Stomach (tissue), 4 donors: ENCODE measurements around the gene SNX27.

ENCODE experiments used
- CTCF ChIP-seq, 7 experiments: fragments of 450-650 bp in 4 of 7; fragments of 200-600 bp in 3 of 7; sonication (generic) in 3 of 7; IDR thresholded peaks; one replicate each; pipeline ENCODE4 v1.5.1; 2016 to 2019; ENCODE audit warnings: antibody characterized with exemption in 7 of 7, control low read depth in 2 of 7, mild to moderate bottlenecking in 1 of 7
- EP300 ChIP-seq: sonication (generic); formaldehyde crosslinking; IDR thresholded peaks from one replicate; pipeline ENCODE4 v1.6.1; 2017; ENCODE audit warnings: antibody characterized with exemption
- POLR2AphosphoS5 ChIP-seq, 3 donors: sonication (generic); formaldehyde crosslinking; IDR thresholded peaks; one replicate each; pipeline ENCODE4 v1.6.1; 2016; ENCODE audit warnings: antibody characterized with exemption in 3 of 3

GRCh38 chr1:151581921-151582320 lies 29.9 kb upstream of the SNX27 start:
- no peak for TF ChIP-seq CTCF (IDR thresholded peaks at IDR 0.05)
- TF ChIP-seq EP300, result no peak
- TF ChIP-seq POLR2AphosphoS5 (IDR thresholded peaks at IDR 0.05), result no peak
